VCaP (cell line): ENCODE measurements around the gene LECT2.

ENCODE experiments used
- H3K27ac ChIP-seq: fragments of 450-650 bp; 2 replicates; pipeline ENCODE4 v1.5.1; 2017
- CTCF ChIP-seq: fragments of 450-650 bp; conservative IDR thresholded peaks from 2 replicates; pipeline ENCODE4 v1.5.1; 2017; ENCODE audit warnings: mild to moderate bottlenecking, moderate library complexity

Gene LECT2

GRCh38 chr5:135997673-135998335, 43.0 kb upstream of the LECT2 start:
- TF ChIP-seq CTCF, result no peak
- H3K27ac ChIP-seq, result no peak overlapping the region

GRCh38 chr5:135996611-135997010, 41.8 kb upstream of the LECT2 start:
- H3K27ac ChIP-seq, result no peak overlapping the region
- TF ChIP-seq CTCF, result no peak

- no peak for TF ChIP-seq CTCF
- H3K27ac ChIP-seq, result no peak overlapping the region
Observed at GRCh38 chr5:135995976-135996375, 41.2 kb upstream of the LECT2 start.

GRCh38 chr5:135993880-135994636, 39.3 kb upstream of the LECT2 start:
- H3K27ac ChIP-seq, result no peak overlapping the region
- TF ChIP-seq CTCF, result no peak

- no peak overlapping the region for H3K27ac ChIP-seq
- no peak for TF ChIP-seq CTCF
Observed at GRCh38 chr5:135993335-135993879, 38.6 kb upstream of the LECT2 start.

- no peak for TF ChIP-seq CTCF
- no peak overlapping the region for H3K27ac ChIP-seq
Observed at GRCh38 chr5:135991429-135991828, 36.6 kb upstream of the LECT2 start.

- no peak for TF ChIP-seq CTCF
Observed at GRCh38 chr5:135990528-135991255, 35.9 kb upstream of the LECT2 start.

More at GRCh38 chr5:135990528-135991255, 35.9 kb upstream of the LECT2 start:
- H3K27ac ChIP-seq, result no peak overlapping the region
